Effector memory CD8-positive, alpha-beta T cell (primary cell): Measurements from ENCODE around the gene ADCY3.

Source experiments
- ATAC-seq: fragments of 150-1000 bp; cut with Tn5 transposase; replicated peaks from 2 replicates; pipeline ENCODE4 v1.10.0; 2021; ENCODE audit warnings: mild to moderate bottlenecking, moderate library complexity
- DNase-seq, 3 experiments: peaks; one replicate each; pipeline ENCODE4 v3.0.0; 2021
- H3K27ac Mint-ChIP-seq, 2 donors: one replicate each; pipeline ENCODE4 v1.8.0; 2022; ENCODE audit warnings: mild to moderate bottlenecking in 2 of 2, mixed read lengths in 2 of 2, moderate library complexity in 2 of 2
- H3K27me3 Mint-ChIP-seq, 2 donors: one replicate each; pipeline ENCODE4 v1.8.0; 2022; ENCODE audit warnings: mixed read lengths in 2 of 2
- H3K36me3 Mint-ChIP-seq: one replicate; pipeline ENCODE4 v1.8.0; 2022; ENCODE audit warnings: mild to moderate bottlenecking, moderate library complexity, mixed read lengths; ENCODE audit not compliant: insufficient read depth
- H3K4me1 Mint-ChIP-seq, 2 donors: one replicate each; pipeline ENCODE4 v1.8.0; 2022; ENCODE audit warnings: low read depth in 2 of 2, mixed read lengths in 2 of 2
- H3K4me3 Mint-ChIP-seq, 2 donors: one replicate each; pipeline ENCODE4 v1.8.0; 2022; ENCODE audit warnings: mild to moderate bottlenecking in 2 of 2, mixed read lengths in 2 of 2, moderate library complexity in 2 of 2
- H3K9me3 Mint-ChIP-seq, 2 donors: one replicate each; pipeline ENCODE4 v1.8.0; 2022; ENCODE audit warnings: mixed read lengths in 2 of 2

Gene ADCY3

GRCh38 chr2:24856791-24857211 lies 63.2 kb downstream of the ADCY3 start:
- Mint-ChIP-seq H3K36me3 (peaks cover 5% of the 10 kb centered on the region), H3K9me3 (no peaks in the 10 kb centered on the region), H3K27me3 (no peaks in the 10 kb centered on the region), H3K4me3 (no peak overlapping the region), H3K4me1 (peaks cover 0 to 4% of the 10 kb centered on the region in 2 donors), H3K27ac (no peak overlapping the region)
- no peak for ATAC-seq
- DNase-seq = no peak

GRCh38 chr2:24855726-24856125 lies 64.3 kb downstream of the ADCY3 start:
- no peak for DNase-seq
- H3K27ac Mint-ChIP-seq = peak overlapping the region; percentile 3 to 71
- peaks cover 0 to 4% of the 10 kb centered on the region in 2 donors for H3K4me1 Mint-ChIP-seq
- no peak overlapping the region for H3K4me3 Mint-ChIP-seq
- no peaks in the 10 kb centered on the region for H3K9me3 Mint-ChIP-seq
- H3K27me3 Mint-ChIP-seq = no peaks in the 10 kb centered on the region
- H3K36me3 Mint-ChIP-seq = peaks cover 5% of the 10 kb centered on the region
- ATAC-seq = no peak

GRCh38 chr2:24855022-24855622 lies 64.9 kb downstream of the ADCY3 start:
- H3K9me3 Mint-ChIP-seq = no peaks in the 10 kb centered on the region
- peaks cover 5% of the 10 kb centered on the region for H3K36me3 Mint-ChIP-seq
- DNase-seq (no peak), ATAC-seq (no peak)
- no peak overlapping the region for H3K4me3 Mint-ChIP-seq
- peaks cover 0 to 4% of the 10 kb centered on the region in 2 donors for H3K4me1 Mint-ChIP-seq
- H3K27ac Mint-ChIP-seq = peak overlapping the region; percentile 3 to 71
- no peaks in the 10 kb centered on the region for H3K27me3 Mint-ChIP-seq

GRCh38 chr2:24853996-24854395 lies 66.0 kb downstream of the ADCY3 start:
- Mint-ChIP-seq H3K27me3 (no peaks in the 10 kb centered on the region), H3K36me3 (peaks cover 5% of the 10 kb centered on the region), H3K4me3 (no peak overlapping the region), H3K9me3 (no peaks in the 10 kb centered on the region), H3K4me1 (peaks cover 0 to 2% of the 10 kb centered on the region in 2 donors), H3K27ac (peak overlapping the region; percentile 41 to 62)
- ATAC-seq = no peak
- no peak for DNase-seq

GRCh38 chr2:24853046-24853445 lies 67.0 kb downstream of the ADCY3 start:
- Mint-ChIP-seq H3K27me3 (no peaks in the 10 kb centered on the region), H3K4me1 (peaks cover 0 to 2% of the 10 kb centered on the region in 2 donors), H3K27ac (no peak overlapping the region), H3K36me3 (peaks cover 5% of the 10 kb centered on the region), H3K4me3 (no peak overlapping the region), H3K9me3 (no peaks in the 10 kb centered on the region)
- ATAC-seq (no peak), DNase-seq (no peak)

GRCh38 chr2:24852431-24853020 lies 67.5 kb downstream of the ADCY3 start:
- H3K27ac Mint-ChIP-seq = no peak overlapping the region
- H3K27me3 Mint-ChIP-seq = no peaks in the 10 kb centered on the region
- H3K9me3 Mint-ChIP-seq = no peaks in the 10 kb centered on the region
- H3K4me3 Mint-ChIP-seq = no peak overlapping the region
- peaks cover 2% of the 10 kb centered on the region for H3K36me3 Mint-ChIP-seq
- H3K4me1 Mint-ChIP-seq = peaks cover 0 to 2% of the 10 kb centered on the region in 2 donors
- ATAC-seq (no peak), DNase-seq (no peak)

GRCh38 chr2:24852026-24852425 lies 68.0 kb downstream of the ADCY3 start:
- ATAC-seq (no peak), DNase-seq (no peak)
- Mint-ChIP-seq H3K4me1 (peaks cover 0 to 2% of the 10 kb centered on the region in 2 donors), H3K27ac (no peak overlapping the region), H3K9me3 (no peaks in the 10 kb centered on the region), H3K36me3 (no peaks in the 10 kb centered on the region), H3K4me3 (no peak overlapping the region), H3K27me3 (no peaks in the 10 kb centered on the region)

- Mint-ChIP-seq H3K27me3 (no peaks in the 10 kb centered on the region), H3K4me3 (no peak overlapping the region), H3K36me3 (no peaks in the 10 kb centered on the region), H3K9me3 (no peaks in the 10 kb centered on the region), H3K27ac (no peak overlapping the region), H3K4me1 (no peaks in the 10 kb centered on the region)
- ATAC-seq = no peak
- no peak for DNase-seq
Observed at GRCh38 chr2:24850944-24851343, 69.1 kb downstream of the ADCY3 start.

- DNase-seq (no peak), ATAC-seq (no peak)
- H3K27me3 Mint-ChIP-seq = no peaks in the 10 kb centered on the region
- H3K4me1 Mint-ChIP-seq = peaks cover 0 to 2% of the 10 kb centered on the region in 2 donors
- no peaks in the 10 kb centered on the region for H3K9me3 Mint-ChIP-seq
- H3K4me3 Mint-ChIP-seq = no peak overlapping the region
- H3K36me3 Mint-ChIP-seq = peaks cover 3% of the 10 kb centered on the region
- H3K27ac Mint-ChIP-seq = no peak overlapping the region
Observed at GRCh38 chr2:24845691-24846090, 74.3 kb downstream of the ADCY3 start.

- peaks cover 3% of the 10 kb centered on the region for H3K36me3 Mint-ChIP-seq
- no peak for ATAC-seq
Observed at GRCh38 chr2:24844023-24844685, 75.9 kb downstream of the ADCY3 start.

GRCh38 chr2:24843330-24843860 lies 76.6 kb downstream of the ADCY3 start:
- Mint-ChIP-seq H3K36me3 (peaks cover 3% of the 10 kb centered on the region), H3K9me3 (no peaks in the 10 kb centered on the region), H3K4me1 (peaks cover 0 to 2% of the 10 kb centered on the region in 2 donors), H3K27ac (peak overlapping the region in 1 of 2 donors; percentile 39), H3K4me3 (no peak overlapping the region), H3K27me3 (no peaks in the 10 kb centered on the region)
- no peak for ATAC-seq
- DNase-seq = no peak

More at GRCh38 chr2:24844023-24844685, 75.9 kb downstream of the ADCY3 start:
- Mint-ChIP-seq H3K27ac (peak overlapping the region in 1 of 2 donors; percentile 39), H3K4me1 (peaks cover 0 to 2% of the 10 kb centered on the region in 2 donors), H3K27me3 (no peaks in the 10 kb centered on the region), H3K4me3 (no peak overlapping the region), H3K9me3 (no peaks in the 10 kb centered on the region)
- DNase-seq = no peak

GRCh38 chr2:24842081-24843050 lies 77.7 kb downstream of the ADCY3 start:
- Mint-ChIP-seq H3K4me1 (peaks cover 0 to 2% of the 10 kb centered on the region in 2 donors), H3K4me3 (no peak overlapping the region), H3K9me3 (no peaks in the 10 kb centered on the region), H3K27ac (peak overlapping the region; percentile 31 to 35), H3K27me3 (no peaks in the 10 kb centered on the region), H3K36me3 (peaks cover 3% of the 10 kb centered on the region)
- ATAC-seq (no peak), DNase-seq (no peak)
